B cell (primary cell): ENCODE measurements around the gene PARP12. TPM values are rescaled to one million over a fixed set of nuclear protein-coding genes. Genes with fewer than 3 reads are reported as not detected.

ENCODE experiments used
- ATAC-seq: fragments of 200-7000 bp; cut with Tn5 transposase; one replicate; pipeline ENCODE4 v1.10.0; 2021; ENCODE audit warnings: low read depth, mild to moderate bottlenecking, moderate number of reproducible peaks, moderate library complexity
- CTCF ChIA-PET: fragments of 350-600 bp; sonication (Branson Sonifier 250); formaldehyde crosslinking; loops from one replicate; lab custom pipeline; 2021; ENCODE audit warnings: antibody characterized with exemption, inconsistent platforms; lab: Charles Lee
- POLR2A ChIA-PET: fragments of 350-600 bp; sonication (Branson Sonifier 250); formaldehyde crosslinking; loops from one replicate; lab custom pipeline; 2021; ENCODE audit warnings: antibody characterized with exemption; lab: Charles Lee
- DNase-seq: peaks from one replicate; pipeline ENCODE4 v3.0.0; 2013
- H2AFZ ChIP-seq: 2 replicates; pipeline ENCODE4 v1.6.1; 2012; ENCODE audit warnings: mild to moderate bottlenecking, low read depth, low read length; ENCODE audit not compliant: insufficient read depth, poor library complexity, severe bottlenecking
- H3K27ac ChIP-seq, 2 donors: 1 replicate in 1 of 2; 2 replicates in 1 of 2; pipeline ENCODE4 v1.5.1; 2012 to 2013; ENCODE audit warnings: low read length in 2 of 2, mild to moderate bottlenecking in 2 of 2, moderate library complexity in 1 of 2
- H3K27me3 ChIP-seq, 4 experiments: fragments of 200-600 bp in 1 of 4; sonication (generic) in 1 of 4; replicated peaks in 1 of 4; 1 replicate in 2 of 4; 2 replicates in 2 of 4; pipeline versions ENCODE4 v1.6.1 to v1.7.0; 2013 to 2016; ENCODE audit warnings: low read length in 3 of 4, mild to moderate bottlenecking in 2 of 4, mixed read lengths in 1 of 4, moderate library complexity in 1 of 4; ENCODE audit not compliant: insufficient read depth in 4 of 4, control insufficient read depth in 3 of 4; ENCODE audit errors: control extremely low read depth in 1 of 4
- H3K36me3 ChIP-seq, 2 experiments: replicated peaks in 1 of 2; 1 replicate in 1 of 2; 2 replicates in 1 of 2; pipeline versions ENCODE4 v1.6.1 to v1.7.1; 2013; ENCODE audit warnings: low read length in 1 of 2; ENCODE audit not compliant: insufficient read depth in 2 of 2, control insufficient read depth in 1 of 2; ENCODE audit errors: control extremely low read depth in 1 of 2, extremely low read depth in 1 of 2
- H3K4me1 ChIP-seq, 2 donors: fragments of 200-600 bp in 1 of 2; sonication (generic) in 1 of 2; 1 replicate in 1 of 2; 2 replicates in 1 of 2; pipeline versions ENCODE4 v1.5.1 to v1.6.1; 2013 to 2017; ENCODE audit warnings: low read length in 2 of 2; ENCODE audit not compliant: control insufficient read depth in 2 of 2, insufficient read depth in 2 of 2
- H3K4me2 ChIP-seq: replicated peaks from 2 replicates; pipeline ENCODE3; 2012; ENCODE audit warnings: mild to moderate bottlenecking, low read depth, low read length; ENCODE audit not compliant: poor library complexity, severe bottlenecking
- H3K4me3 ChIP-seq, 5 experiments: fragments of 200-600 bp in 1 of 5; sonication (generic) in 1 of 5; 1 replicate in 3 of 5; 2 replicates in 2 of 5; pipeline versions ENCODE4 v1.5.1 to v1.7.0; 2011 to 2016; ENCODE audit warnings: low read length in 4 of 5, mild to moderate bottlenecking in 4 of 5, low read depth in 2 of 5, control low read depth in 1 of 5, moderate library complexity in 1 of 5; ENCODE audit not compliant: insufficient read depth in 1 of 5; ENCODE audit errors: control extremely low read depth in 1 of 5, extremely low read depth in 1 of 5
- H3K79me2 ChIP-seq: fragments of 200-600 bp; sonication (generic); one replicate; pipeline ENCODE4 v1.6.0; 2016; ENCODE audit warnings: low read length; ENCODE audit not compliant: control insufficient read depth, insufficient read depth
- H3K9ac ChIP-seq: fragments of 200-600 bp; sonication (generic); 2 replicates; pipeline ENCODE4 v1.6.1; 2017; ENCODE audit warnings: mild to moderate bottlenecking, low read length, moderate library complexity
- H3K9me3 ChIP-seq, 3 donors: one replicate each; pipeline versions ENCODE4 v1.6.1 to v1.7.1; 2013; ENCODE audit warnings: low read length in 2 of 3; ENCODE audit not compliant: control insufficient read depth in 2 of 3, insufficient read depth in 1 of 3; ENCODE audit errors: control extremely low read depth in 1 of 3
- H4K20me1 ChIP-seq: 2 replicates; pipeline ENCODE4 v1.6.0; 2012; ENCODE audit warnings: mild to moderate bottlenecking, low read length; ENCODE audit not compliant: insufficient read depth, control insufficient read depth, poor library complexity, severe bottlenecking
- H3K27ac Mint-ChIP-seq: one replicate; pipeline ENCODE4 v1.8.0; 2021; ENCODE audit warnings: mixed read lengths
- H3K27me3 Mint-ChIP-seq: one replicate; pipeline ENCODE4 v1.8.0; 2021; ENCODE audit warnings: mixed read lengths
- H3K4me1 Mint-ChIP-seq: one replicate; pipeline ENCODE4 v1.8.0; 2021; ENCODE audit warnings: mixed read lengths
- H3K4me3 Mint-ChIP-seq: one replicate; pipeline ENCODE4 v1.8.0; 2021; ENCODE audit warnings: mixed read lengths
- H3K9me3 Mint-ChIP-seq: one replicate; pipeline ENCODE4 v1.8.0; 2022; ENCODE audit warnings: mixed read lengths; ENCODE audit not compliant: insufficient read depth
- EZH2 ChIP-seq: IDR thresholded peaks from 2 replicates; pipeline ENCODE4 v1.6.1; 2012; ENCODE audit warnings: borderline replicate concordance, low read depth, mild to moderate bottlenecking, moderate library complexity, low read length; ENCODE audit not compliant: insufficient read depth, poor library complexity, severe bottlenecking
- WGBS: methylation state at CpG from one replicate; pipeline ENCODE4 v1.1.5; 2013; ENCODE audit warnings: missing lambda C conversion rate; ENCODE audit not compliant: insufficient coverage; 5-methylcytosine and 5-hydroxymethylcytosine counted together
- intact Hi-C: fragments of 100-400 bp; cut with micrococcal nuclease; formaldehyde crosslinking; loops from one replicate; pipeline ENCODE4 v1.10.0; 2022
- polyA plus RNA-seq: library from polyadenylated mRNA; depleted of rRNA; stranded (reverse); fragments of >200 nt; gene quantifications from 2 replicates; pipeline ENCODE4 v1.2.3, GENCODE V29; 2012
- total RNA-seq, 2 donors: library from RNA; stranded (reverse); fragments of 120-200 nt in 1 of 2; gene quantifications; 1 replicate in 1 of 2; 2 replicates in 1 of 2; pipeline versions ENCODE4 v1.2.3 to v1.2.4, GENCODE V29; 2013 to 2022
- TF ChIP-seq, protein P1 (sequence below): fragments of 200-600 bp; IDR thresholded peaks from one replicate; pipeline ENCODE4 v1.8.0; 2022; ENCODE audit warnings: antibody characterized with exemption, mild to moderate bottlenecking

The PARP12 gene
- total and polyA plus RNA-seq, 2 donors (not counting 1 experiment from before 2014, with no cell fraction given) = 170 to 177 TPM

DNA sequence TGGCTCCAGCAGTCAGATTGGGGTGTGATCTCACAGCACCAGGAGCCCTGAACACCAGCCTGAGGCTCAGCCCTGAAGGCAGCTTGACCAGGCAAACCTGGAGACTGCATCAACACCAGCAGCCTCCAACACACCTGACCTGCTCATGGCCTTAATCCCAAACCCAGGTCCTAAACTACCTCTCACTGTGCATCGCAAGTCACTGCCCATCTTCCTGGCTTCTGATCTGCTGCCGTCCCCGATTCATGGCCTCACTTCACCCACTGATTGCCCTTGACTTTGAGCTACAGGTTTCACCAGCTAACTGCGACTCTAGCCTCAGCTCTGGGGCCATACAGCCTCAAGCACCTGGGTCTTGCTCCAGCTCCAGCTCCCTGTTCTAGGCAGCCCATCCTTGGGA is 49.1 kb downstream of the PARP12 start:
- no peak overlapping the region for H3K9ac ChIP-seq
- H3K36me3 ChIP-seq = no peaks in the 10 kb centered on the region
- no peaks in the 10 kb centered on the region for H3K27me3 ChIP-seq
- CTCF ChIA-PET = interaction anchor here (0.9 kb wide), 1 partner anchor 367 kb away, joined by 3 read pairs; no protein-coding TSS in a partner anchor
- no peaks in the 10 kb centered on the region for H3K9me3 ChIP-seq
- 99% methylated on average over 4 of the region's 4 CpGs for WGBS
- H4K20me1 ChIP-seq = no peaks in the 10 kb centered on the region
- Mint-ChIP-seq H3K4me3 (no peak overlapping the region), H3K27me3 (peaks cover 9% of the 10 kb centered on the region), H3K4me1 (no peaks in the 10 kb centered on the region), H3K9me3 (no peaks in the 10 kb centered on the region), H3K27ac (no peak overlapping the region)
- TF ChIP-seq, protein P1, sequence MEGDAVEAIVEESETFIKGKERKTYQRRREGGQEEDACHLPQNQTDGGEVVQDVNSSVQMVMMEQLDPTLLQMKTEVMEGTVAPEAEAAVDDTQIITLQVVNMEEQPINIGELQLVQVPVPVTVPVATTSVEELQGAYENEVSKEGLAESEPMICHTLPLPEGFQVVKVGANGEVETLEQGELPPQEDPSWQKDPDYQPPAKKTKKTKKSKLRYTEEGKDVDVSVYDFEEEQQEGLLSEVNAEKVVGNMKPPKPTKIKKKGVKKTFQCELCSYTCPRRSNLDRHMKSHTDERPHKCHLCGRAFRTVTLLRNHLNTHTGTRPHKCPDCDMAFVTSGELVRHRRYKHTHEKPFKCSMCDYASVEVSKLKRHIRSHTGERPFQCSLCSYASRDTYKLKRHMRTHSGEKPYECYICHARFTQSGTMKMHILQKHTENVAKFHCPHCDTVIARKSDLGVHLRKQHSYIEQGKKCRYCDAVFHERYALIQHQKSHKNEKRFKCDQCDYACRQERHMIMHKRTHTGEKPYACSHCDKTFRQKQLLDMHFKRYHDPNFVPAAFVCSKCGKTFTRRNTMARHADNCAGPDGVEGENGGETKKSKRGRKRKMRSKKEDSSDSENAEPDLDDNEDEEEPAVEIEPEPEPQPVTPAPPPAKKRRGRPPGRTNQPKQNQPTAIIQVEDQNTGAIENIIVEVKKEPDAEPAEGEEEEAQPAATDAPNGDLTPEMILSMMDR = no peak
- H3K4me2 ChIP-seq = no peak overlapping the region
- POLR2A ChIA-PET = no interaction called here
- H3K27ac ChIP-seq = no peak overlapping the region
- no peaks in the 10 kb centered on the region for H3K79me2 ChIP-seq
- ATAC-seq (no peak), DNase-seq (no peak)
- H3K4me1 ChIP-seq = no peaks in the 10 kb centered on the region
- no peak overlapping the region for H3K4me3 ChIP-seq
- no peak overlapping the region for H2AFZ ChIP-seq
- intact Hi-C loops = no loop called here

DNA sequence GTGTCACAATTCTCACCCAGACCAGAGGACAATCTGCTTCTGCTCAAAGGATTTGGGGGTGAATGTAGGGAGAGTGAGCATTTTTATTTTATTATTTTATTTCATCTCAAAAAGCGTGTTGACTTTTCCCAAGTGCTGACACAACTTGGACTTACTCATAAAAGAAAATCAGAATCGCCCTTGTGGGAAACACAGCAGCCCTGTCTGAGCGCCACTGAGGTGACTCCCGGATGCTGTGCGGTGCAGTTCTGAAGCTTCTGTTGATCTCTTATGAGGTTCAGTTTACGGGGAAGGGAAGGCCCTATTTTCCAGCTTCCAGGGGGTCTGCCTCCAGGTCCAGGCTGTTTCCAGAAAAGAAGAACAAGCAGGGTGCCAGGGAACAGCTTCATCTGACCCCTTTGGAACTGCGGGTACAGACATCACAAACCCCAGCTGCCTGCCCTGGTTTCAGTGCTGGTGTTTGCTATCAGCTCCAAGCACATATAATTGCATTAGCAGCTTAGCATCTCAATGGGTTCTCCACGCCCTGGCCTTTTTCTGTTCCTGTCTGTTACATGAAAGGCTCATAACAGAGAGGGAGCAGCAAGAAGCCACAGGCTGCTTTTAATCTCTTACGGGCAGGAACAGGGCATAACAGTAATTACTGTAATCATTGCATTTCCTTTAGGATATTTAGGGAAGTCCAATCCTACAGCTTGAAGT is 52.4 kb downstream of the PARP12 start:
- ChIA-PET POLR2A (no interaction called here), CTCF (interaction anchor here (0.7 kb wide), 1 partner anchor 364 kb away, joined by 3 read pairs; no protein-coding TSS in a partner anchor)
- Histone ChIP-seq H3K4me3 (no peak overlapping the region), H3K27ac (no peak overlapping the region), H2AFZ (no peak overlapping the region), H3K36me3 (no peaks in the 10 kb centered on the region), H3K9ac (no peak overlapping the region), H3K9me3 (no peaks in the 10 kb centered on the region), H3K27me3 (no peaks in the 10 kb centered on the region), H3K4me1 (no peaks in the 10 kb centered on the region), H3K4me2 (no peak overlapping the region), H3K79me2 (no peaks in the 10 kb centered on the region), H4K20me1 (no peaks in the 10 kb centered on the region)
- no peak overlapping the region for H3K27ac Mint-ChIP-seq
- TF ChIP-seq, protein P1 = no peak
- TF ChIP-seq EZH2 = no peak
- ATAC-seq (no peak), DNase-seq (no peak)
- H3K4me3 Mint-ChIP-seq = no peak overlapping the region
- no peaks in the 10 kb centered on the region for H3K9me3 Mint-ChIP-seq
- no peaks in the 10 kb centered on the region for H3K4me1 Mint-ChIP-seq
- H3K27me3 Mint-ChIP-seq = peaks cover 9% of the 10 kb centered on the region
- intact Hi-C loops = no loop called here
- WGBS = 96% methylated on average over 7 of the region's 9 CpGs
